ENCODE data around the gene PI4K2A.

Gene PI4K2A

GRCh38 chr10:97708167-97708566 is 67.7 kb downstream of the PI4K2A start:
- DNase-seq = no peak

GRCh38 chr10:97708976-97709946 is 68.8 kb downstream of the PI4K2A start:
- DNase-seq = no peak

GRCh38 chr10:97711640-97712572 is 71.4 kb downstream of the PI4K2A start:
- no peak for DNase-seq

- DNase-seq = peak; percentile 4
Observed at GRCh38 chr10:97713339-97713825, 72.9 kb downstream of the PI4K2A start, which contains the start of gene MARVELD1. MARVELD1 (plus strand) TSS chr10:97713730; CDS start chr10:97713877, 147 bp downstream.

GRCh38 chr10:97713826-97714400 is 73.4 kb downstream of the PI4K2A start:
- no peak for DNase-seq

GRCh38 chr10:97714401-97715258 is 74.2 kb downstream of the PI4K2A start:
- no peak for DNase-seq

GRCh38 chr10:97715259-97715874 is 74.9 kb downstream of the PI4K2A start:
- no peak for DNase-seq

- DNase-seq = no peak
Observed at GRCh38 chr10:97717627-97718026, 77.2 kb downstream of the PI4K2A start.

GRCh38 chr10:97718178-97718577 is 77.7 kb downstream of the PI4K2A start:
- DNase-seq = no peak

GRCh38 chr10:97718659-97719142 is 78.2 kb downstream of the PI4K2A start:
- peak; percentile 9 for DNase-seq

GRCh38 chr10:97719602-97720001 is 79.1 kb downstream of the PI4K2A start:
- DNase-seq = no peak

- DNase-seq = no peak
Observed at GRCh38 chr10:97721871-97722780, 81.7 kb downstream of the PI4K2A start.

GRCh38 chr10:97723001-97723400 is 82.5 kb downstream of the PI4K2A start:
- DNase-seq = no peak

GRCh38 chr10:97724341-97724941 is 84.0 kb downstream of the PI4K2A start:
- no peak for DNase-seq
